ENCODE measurements around the gene AFG1L. TPM values are rescaled to one million over a fixed set of nuclear protein-coding genes. Genes with fewer than 3 reads are reported as not detected.
"Not testable (repeated sequence)": the region's sequence is repeated elsewhere in the genome, so short reads cannot be mapped to it uniquely, and the experiment has no call there.

The AFG1L gene
- total RNA-seq, 1 donor from 2014 or later = 8.0 TPM

DNA sequence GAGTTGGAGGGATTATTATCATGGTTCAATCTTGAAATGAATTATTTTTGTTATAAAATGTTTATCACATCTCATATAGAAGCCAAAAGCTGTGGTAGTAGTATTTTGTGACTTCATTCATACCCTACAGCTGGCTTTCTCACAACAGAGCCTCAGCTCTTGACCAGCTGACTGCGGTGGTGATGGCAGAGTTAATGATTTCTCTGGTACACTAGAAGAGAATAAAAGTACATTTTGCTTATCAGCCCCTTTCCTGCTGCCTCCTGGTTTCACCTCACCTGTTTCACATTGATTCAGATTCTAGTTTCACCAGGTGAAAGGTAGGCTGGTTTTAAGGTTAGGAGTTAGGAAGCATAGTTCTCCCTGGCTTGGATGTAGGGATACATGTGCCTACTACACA is 55.7 kb downstream of the AFG1L start:
- peak; percentile 48 for DNase-seq (ENCODE audit: low spot score)

GRCh38 chr6:108353853-108354252 is 59.0 kb downstream of the AFG1L start:
- no peak for DNase-seq (ENCODE audit: low spot score)

DNA sequence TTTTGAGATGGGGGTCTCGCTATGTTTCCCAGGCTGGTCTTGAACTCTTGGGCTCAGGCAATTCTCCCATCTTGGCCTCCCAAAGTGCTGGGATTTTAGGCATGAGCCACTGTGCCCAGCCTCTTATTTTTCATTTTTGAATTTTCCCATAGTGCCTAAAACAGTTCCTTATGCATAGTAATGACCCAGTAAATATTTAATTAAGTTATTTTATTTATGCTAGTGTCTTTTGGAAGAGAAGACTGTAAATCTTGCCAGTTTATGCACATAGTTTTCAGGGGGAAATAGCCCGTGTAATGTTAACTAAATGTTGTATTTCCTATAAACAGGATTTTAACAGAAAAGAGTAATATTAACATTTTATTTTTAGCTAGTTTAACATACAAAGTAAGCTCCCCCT is 60.3 kb downstream of the AFG1L start:
- DNase-seq (ENCODE audit: low spot score) = no peak

DNA sequence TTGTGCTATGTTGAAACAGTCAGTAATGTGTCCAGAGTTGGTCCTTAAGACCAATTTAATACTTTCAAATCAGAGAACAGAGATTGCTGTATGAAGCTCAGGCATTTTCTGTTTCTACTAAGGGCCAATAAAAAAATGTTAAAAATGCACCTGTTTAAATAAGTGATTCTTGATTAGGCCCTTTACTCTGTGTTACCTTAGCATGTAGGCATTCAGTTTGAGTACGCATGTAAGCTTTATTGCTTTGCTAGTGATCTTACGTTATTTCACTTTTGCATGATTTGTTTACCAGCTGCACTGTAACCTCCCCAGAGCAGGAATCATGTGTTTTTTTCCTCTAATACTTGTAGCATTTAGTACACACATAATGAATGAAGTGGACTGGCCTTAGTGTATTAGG is 61.0 kb downstream of the AFG1L start:
- no peak for DNase-seq (ENCODE audit: low spot score)

GRCh38 chr6:108359901-108360882 is 65.3 kb downstream of the AFG1L start:
- DNase-seq (ENCODE audit: low spot score) = no peak

GRCh38 chr6:108360919-108361311 is 66.1 kb downstream of the AFG1L start:
- DNase-seq (ENCODE audit: low spot score) = no peak

- peak; percentile 19 for DNase-seq (ENCODE audit: low spot score)
Observed at GRCh38 chr6:108361312-108361932, 66.6 kb downstream of the AFG1L start.

DNA sequence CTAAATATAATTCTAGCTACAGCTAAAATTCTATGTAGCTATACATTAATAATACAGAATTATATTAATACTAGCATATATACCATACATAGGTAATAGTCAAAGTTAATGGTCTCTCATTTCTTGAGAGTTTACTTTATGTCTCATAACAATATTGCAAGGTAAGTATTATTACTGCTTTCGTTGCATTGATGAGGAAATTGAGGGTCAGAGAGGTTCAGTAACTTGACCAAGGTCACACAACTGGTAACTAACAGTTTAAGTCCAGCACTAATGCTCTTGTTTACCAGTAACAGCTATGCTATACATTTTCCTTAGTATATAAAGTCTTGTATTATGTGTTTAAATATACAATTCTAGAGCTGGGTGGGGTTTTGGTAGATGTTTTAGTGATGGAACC is 67.6 kb downstream of the AFG1L start:
- DNase-seq (ENCODE audit: low spot score) = no peak

DNA sequence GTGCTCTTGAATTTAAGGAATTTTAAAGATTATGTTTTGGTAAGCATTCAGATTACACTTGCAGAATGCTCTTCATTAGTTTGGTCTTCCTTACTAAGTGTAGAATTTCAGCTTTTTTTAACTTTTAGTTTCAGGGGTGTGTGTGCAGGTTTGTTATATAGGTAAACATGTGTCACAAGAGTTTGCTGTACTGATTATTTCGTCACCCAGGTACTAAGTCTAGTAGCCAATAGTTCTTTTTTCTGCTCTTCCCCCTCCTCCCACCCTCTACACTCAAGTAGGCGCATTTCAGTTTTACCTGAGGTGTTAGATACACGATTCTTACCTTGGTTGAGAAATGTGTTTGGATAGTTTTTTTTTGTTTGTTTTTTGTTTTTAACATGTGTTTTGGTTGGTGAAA is 68.3 kb downstream of the AFG1L start:
- DNase-seq (ENCODE audit: low spot score) = no peak

- no peak for DNase-seq (ENCODE audit: low spot score)
Observed at GRCh38 chr6:108363889-108364313, 69.0 kb downstream of the AFG1L start.

- DNase-seq (ENCODE audit: low spot score) = no peak
Observed at GRCh38 chr6:108364470-108364869, 69.6 kb downstream of the AFG1L start.

DNA sequence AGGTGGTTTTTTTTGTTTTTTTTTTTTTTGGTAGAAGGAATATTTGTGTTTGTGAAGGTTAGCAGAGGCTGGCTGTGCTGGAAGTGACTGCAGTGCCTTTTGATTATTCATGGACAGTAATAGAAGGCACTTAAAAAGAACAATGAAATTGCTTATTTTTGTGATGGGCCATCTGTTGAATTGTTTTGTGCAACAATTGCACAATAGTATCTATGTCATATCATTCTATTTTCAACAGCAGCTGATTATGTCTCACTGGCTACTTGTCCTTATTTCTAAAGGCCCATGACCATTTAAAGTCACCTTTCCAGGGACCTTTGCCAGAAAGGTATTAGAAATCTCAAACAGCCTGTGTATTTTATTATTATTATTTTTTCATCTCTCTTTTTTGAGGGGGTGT is 70.6 kb downstream of the AFG1L start:
- DNase-seq (ENCODE audit: low spot score) = no peak

DNA sequence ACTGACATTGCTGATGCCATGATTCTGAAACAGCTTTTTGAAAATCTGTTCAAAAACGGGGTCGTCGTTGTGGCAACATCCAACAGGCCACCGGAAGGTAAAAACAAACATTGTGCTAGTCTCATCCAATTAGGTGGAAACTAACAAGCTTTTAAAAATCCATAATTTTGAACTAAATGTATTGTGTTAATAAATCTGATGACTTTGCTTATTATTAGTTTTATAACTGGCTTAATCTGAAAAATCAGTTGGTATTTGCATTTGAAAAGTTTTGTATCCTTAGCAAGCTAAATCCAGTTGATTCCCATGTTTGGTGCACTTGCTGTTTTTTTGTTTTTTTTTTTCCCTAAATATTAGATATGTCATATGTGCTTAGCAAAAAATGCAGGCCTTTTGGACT is 71.4 kb downstream of the AFG1L start:
- DNase-seq (ENCODE audit: low spot score) = no peak

- no peak for DNase-seq (ENCODE audit: low spot score)
Observed at GRCh38 chr6:108368431-108369030, 73.7 kb downstream of the AFG1L start.

GRCh38 chr6:108380876-108381275 is 86.0 kb downstream of the AFG1L start:
- no peak for DNase-seq (ENCODE audit: low spot score)

- DNase-seq (ENCODE audit: low spot score) = no peak
Observed at GRCh38 chr6:108383981-108384380, 89.1 kb downstream of the AFG1L start.

DNA sequence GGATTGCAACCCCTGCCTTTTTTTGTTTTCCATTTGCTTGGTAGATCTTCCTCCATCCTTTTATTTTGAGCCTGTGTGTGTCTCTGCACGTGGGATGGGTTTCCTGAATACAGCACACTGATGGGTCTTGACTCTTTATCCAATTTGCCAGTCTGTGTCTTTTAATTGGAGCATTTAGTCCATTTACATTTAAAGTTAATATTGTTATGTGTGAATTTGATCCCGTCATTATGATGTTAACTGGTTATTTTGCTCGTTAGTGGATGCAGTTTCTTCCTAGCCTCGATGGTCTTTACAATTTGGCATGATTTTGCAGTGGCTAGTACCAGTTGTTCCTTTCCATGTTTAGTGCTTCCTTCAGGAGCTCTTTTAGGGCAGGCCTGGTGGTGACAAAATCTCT is 94.3 kb downstream of the AFG1L start:
- DNase-seq (ENCODE audit: low spot score) = not testable (repeated sequence)

DNA sequence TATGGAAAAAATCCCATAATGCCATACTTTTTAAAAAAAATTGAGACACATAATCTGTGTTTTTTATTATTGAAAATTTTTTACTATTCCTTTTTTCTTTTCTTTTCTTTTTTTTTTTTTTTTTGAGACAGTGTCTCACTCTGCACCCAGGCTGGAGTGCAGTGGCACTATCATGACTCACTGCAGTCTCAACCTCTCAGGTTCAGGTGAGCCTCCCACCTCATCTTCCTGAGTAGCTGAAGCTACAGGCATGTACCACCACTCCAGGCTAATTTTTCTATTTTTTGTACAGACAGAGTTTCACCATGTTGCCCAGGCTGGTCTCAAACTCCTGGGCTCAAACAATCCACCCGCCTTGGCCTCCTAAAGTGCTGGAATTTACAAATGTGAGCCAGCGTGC is 100.4 kb downstream of the AFG1L start:
- DNase-seq (ENCODE audit: low spot score) = no peak

GRCh38 chr6:108403236-108403635 is 108.4 kb downstream of the AFG1L start:
- no peak for DNase-seq (ENCODE audit: low spot score)

- no peak for DNase-seq (ENCODE audit: low spot score)
Observed at GRCh38 chr6:108406943-108407342, 112.1 kb downstream of the AFG1L start.

DNA sequence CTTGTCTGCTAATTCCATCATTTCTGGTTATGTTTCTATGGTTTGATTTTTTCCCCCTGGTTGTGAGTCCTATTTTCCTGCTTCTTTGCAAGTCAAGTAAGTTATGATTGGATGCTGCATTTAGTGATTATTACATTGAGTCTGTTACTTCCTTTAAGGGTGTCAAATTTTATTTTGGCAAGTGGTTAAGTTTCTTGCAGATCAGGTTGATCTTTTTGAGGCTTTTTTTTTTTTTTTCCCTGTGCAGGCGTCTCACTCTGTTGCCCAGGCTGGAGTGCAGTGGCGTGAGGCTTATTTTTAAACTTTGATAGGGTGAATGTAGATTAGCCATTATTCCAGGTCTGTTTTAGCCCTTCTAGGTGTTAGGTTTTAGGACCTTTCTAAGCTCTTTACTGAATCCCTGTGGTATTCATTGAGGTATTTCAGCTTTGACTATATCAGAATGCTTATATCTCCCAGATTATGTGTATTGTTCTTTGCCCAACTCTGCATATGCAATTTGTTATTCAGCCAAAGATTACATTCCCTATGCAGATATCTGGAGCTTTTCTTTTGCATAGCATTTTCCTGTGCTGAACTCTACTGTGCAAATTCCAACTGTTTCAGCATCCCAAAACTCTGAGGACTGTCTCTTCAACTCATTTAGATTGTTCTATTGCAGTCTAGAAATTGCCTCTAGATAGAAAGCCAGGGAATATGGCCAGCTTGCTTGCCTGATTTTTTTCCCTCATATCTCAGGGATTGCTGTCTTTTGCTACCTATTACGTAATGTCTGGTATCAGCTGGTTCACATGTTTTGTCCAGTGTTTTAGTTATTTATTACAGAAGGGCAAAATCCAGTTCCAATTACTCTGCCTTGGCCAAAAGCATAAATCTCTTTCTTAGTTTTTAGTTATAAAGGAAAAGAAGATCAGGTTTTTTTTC is 113.3 kb downstream of the AFG1L start:
- no peak for DNase-seq (ENCODE audit: low spot score)

- DNase-seq (ENCODE audit: low spot score) = no peak
Observed at GRCh38 chr6:108408861-108409260, 114.0 kb downstream of the AFG1L start.
